HepG2 (cell line): ENCODE data around the gene SMARCE1.

Experiments
- ETS1 ChIP-seq: sonication (generic); formaldehyde crosslinking; IDR thresholded peaks from 2 replicates; pipeline ENCODE4 v1.4.0; 2020; ENCODE audit warnings: missing genetic modification reagents
- GABPA ChIP-seq, 2 experiments: IDR thresholded peaks; 2 replicates each; pipeline ENCODE4 v1.6.1; 2011 to 2016; ENCODE audit warnings: low read depth in 2 of 2, low read length in 1 of 2, missing biosample characterization in 1 of 2, missing genetic modification characterization in 1 of 2
- MAX ChIP-seq: IDR thresholded peaks from 2 replicates; pipeline ENCODE4 v1.6.1; 2012; ENCODE audit warnings: inconsistent platforms
- POLR2A ChIP-seq, 2 experiments: IDR thresholded peaks; 2 replicates each; pipeline ENCODE4 v1.6.1; 2011; ENCODE audit warnings: low read depth in 2 of 2, low read length in 2 of 2, mild to moderate bottlenecking in 1 of 2, moderate library complexity in 1 of 2; ENCODE audit not compliant: insufficient read depth in 1 of 2
- TGIF2 ChIP-seq: IDR thresholded peaks from 2 replicates; pipeline ENCODE4 v1.6.1; 2016; ENCODE audit warnings: control low read depth, missing compliant biosample characterization
- TF ChIP-seq, protein P1 (sequence below): sonication (generic); formaldehyde crosslinking; IDR thresholded peaks from 2 replicates; pipeline ENCODE4 v1.4.0; 2020; ENCODE audit warnings: missing genetic modification reagents, mild to moderate bottlenecking, borderline replicate concordance
- TF ChIP-seq, protein P2 (sequence below): sonication (generic); formaldehyde crosslinking; IDR thresholded peaks from 2 replicates; pipeline ENCODE4 v1.4.0; 2020; ENCODE audit warnings: mild to moderate bottlenecking, missing genetic modification reagents, borderline replicate concordance

DNA sequence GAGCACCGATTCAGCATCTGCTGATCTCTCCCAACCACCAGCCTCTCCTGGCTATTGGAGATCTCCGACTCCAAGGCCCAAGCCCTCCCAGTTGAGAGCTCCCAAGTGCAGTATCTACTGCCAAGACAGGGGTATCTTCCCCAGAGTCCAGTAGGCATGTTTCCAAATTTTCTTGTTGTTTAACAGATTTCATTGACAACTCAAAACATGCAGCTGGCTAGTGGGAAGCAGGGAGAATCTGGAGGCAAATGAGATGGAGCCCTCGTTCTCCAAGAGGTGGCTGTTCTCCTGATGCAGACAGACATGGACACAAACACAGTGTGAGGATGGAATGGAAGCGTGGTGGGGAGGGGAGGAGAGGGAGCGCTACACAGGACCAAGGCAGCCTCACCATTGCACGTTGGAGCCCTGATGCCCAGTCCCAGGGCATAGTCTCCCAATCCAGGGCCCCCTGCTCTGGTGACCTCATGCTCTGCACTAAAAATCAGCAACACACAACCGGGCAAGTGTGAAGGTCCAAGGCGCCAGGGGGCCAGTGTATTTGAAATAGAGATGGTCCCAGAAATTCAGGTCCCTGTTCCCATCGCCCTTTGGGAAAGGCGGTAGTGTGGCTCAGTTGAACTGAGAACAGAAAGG, 31.7 kb downstream of the SMARCE1 start:
- TF ChIP-seq, protein P1, sequence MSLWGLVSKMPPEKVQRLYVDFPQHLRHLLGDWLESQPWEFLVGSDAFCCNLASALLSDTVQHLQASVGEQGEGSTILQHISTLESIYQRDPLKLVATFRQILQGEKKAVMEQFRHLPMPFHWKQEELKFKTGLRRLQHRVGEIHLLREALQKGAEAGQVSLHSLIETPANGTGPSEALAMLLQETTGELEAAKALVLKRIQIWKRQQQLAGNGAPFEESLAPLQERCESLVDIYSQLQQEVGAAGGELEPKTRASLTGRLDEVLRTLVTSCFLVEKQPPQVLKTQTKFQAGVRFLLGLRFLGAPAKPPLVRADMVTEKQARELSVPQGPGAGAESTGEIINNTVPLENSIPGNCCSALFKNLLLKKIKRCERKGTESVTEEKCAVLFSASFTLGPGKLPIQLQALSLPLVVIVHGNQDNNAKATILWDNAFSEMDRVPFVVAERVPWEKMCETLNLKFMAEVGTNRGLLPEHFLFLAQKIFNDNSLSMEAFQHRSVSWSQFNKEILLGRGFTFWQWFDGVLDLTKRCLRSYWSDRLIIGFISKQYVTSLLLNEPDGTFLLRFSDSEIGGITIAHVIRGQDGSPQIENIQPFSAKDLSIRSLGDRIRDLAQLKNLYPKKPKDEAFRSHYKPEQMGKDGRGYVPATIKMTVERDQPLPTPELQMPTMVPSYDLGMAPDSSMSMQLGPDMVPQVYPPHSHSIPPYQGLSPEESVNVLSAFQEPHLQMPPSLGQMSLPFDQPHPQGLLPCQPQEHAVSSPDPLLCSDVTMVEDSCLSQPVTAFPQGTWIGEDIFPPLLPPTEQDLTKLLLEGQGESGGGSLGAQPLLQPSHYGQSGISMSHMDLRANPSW (CRISPR knock-in tag), result no peak
- TF ChIP-seq POLR2A (IDR thresholded peaks at IDR 0.05; ENCODE audit: insufficient read depth in 1 of 2, low read depth in 2 of 2, low read length in 2 of 2) (no peak), TGIF2 (no peak), GABPA (IDR thresholded peaks at IDR 0.05; ENCODE audit: low read depth, low read length) (no peak), GABPA (CRISPR knock-in tag; IDR thresholded peaks at IDR 0.05; ENCODE audit: low read depth) (no peak), ETS1 (CRISPR knock-in tag) (no peak), MAX (no peak)
- TF ChIP-seq, protein P2, sequence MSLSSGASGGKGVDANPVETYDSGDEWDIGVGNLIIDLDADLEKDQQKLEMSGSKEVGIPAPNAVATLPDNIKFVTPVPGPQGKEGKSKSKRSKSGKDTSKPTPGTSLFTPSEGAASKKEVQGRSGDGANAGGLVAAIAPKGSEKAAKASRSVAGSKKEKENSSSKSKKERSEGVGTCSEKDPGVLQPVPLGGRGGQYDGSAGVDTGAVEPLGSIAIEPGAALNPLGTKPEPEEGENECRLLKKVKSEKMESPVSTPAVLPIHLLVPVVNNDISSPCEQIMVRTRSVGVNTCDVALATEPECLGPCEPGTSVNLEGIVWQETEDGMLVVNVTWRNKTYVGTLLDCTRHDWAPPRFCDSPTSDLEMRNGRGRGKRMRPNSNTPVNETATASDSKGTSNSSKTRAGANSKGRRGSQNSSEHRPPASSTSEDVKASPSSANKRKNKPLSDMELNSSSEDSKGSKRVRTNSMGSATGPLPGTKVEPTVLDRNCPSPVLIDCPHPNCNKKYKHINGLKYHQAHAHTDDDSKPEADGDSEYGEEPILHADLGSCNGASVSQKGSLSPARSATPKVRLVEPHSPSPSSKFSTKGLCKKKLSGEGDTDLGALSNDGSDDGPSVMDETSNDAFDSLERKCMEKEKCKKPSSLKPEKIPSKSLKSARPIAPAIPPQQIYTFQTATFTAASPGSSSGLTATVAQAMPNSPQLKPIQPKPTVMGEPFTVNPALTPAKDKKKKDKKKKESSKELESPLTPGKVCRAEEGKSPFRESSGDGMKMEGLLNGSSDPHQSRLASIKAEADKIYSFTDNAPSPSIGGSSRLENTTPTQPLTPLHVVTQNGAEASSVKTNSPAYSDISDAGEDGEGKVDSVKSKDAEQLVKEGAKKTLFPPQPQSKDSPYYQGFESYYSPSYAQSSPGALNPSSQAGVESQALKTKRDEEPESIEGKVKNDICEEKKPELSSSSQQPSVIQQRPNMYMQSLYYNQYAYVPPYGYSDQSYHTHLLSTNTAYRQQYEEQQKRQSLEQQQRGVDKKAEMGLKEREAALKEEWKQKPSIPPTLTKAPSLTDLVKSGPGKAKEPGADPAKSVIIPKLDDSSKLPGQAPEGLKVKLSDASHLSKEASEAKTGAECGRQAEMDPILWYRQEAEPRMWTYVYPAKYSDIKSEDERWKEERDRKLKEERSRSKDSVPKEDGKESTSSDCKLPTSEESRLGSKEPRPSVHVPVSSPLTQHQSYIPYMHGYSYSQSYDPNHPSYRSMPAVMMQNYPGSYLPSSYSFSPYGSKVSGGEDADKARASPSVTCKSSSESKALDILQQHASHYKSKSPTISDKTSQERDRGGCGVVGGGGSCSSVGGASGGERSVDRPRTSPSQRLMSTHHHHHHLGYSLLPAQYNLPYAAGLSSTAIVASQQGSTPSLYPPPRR (CRISPR knock-in tag), result no peak
